ENCODE results near the gene KDM6B. TPM values are rescaled to one million over a fixed set of nuclear protein-coding genes. Genes with fewer than 3 reads are reported as not detected.

Gene KDM6B
- total and polyA plus RNA-seq, 9 of the 15 experiments (the other 6 are each of a cell fraction or from before 2014, with no cell fraction given), result 0.01 to 22.9 (median 2.2) TPM

GRCh38 chr17:7839876-7840261, 5.9 kb downstream of the KDM6B start:
- FAIRE-seq (no peak), ATAC-seq (no peak), DNase-seq (ENCODE audit: extremely low read depth in 1 of 4, low spot score in 3 of 4) (peak in 2 of 4 experiments; percentile 10 to 37)
- Histone ChIP-seq H3K27ac (ENCODE audit: extremely low read depth, low read depth, low read length) (peak overlapping the region; percentile 22; the same call in 1 of the 3 replicates), H3K4me1 (replicated peaks in 1 of 2; ENCODE audit: control insufficient read depth in 2 of 2, insufficient read depth in 2 of 2, low read length in 2 of 2) (peaks cover 42 to 66% of the 10 kb centered on the region in 2 experiments), H3K9ac (ENCODE audit: insufficient read depth in 1 of 2, low read depth in 2 of 2, low read length in 2 of 2) (peak overlapping the region in 1 of 2 experiments; percentile 68; a peak in 1 of 4 replicates), H3K79me2 (ENCODE audit: control insufficient read depth, insufficient read depth, low read length) (peaks cover 53% of the 10 kb centered on the region), H4K20me1 (replicated peaks; ENCODE audit: control insufficient read depth, insufficient read depth, low read length) (peaks cover under 1% of the 10 kb centered on the region), H3K27me3 (ENCODE audit: control insufficient read depth in 2 of 2, insufficient read depth in 2 of 2, low read length in 2 of 2) (no peaks in the 10 kb centered on the region), H3K9me3 (replicated peaks; ENCODE audit: control insufficient read depth, insufficient read depth, low read depth, low read length) (no peaks in the 10 kb centered on the region), H3K4me3 (no peak overlapping the region), H2AFZ (ENCODE audit: low read depth, low read length) (no peak overlapping the region), H3K36me3 (ENCODE audit: control insufficient read depth, insufficient read depth, low read length) (peaks cover 10% of the 10 kb centered on the region; the same call in 2 of the 3 replicates), H3K9me1 (ENCODE audit: control insufficient read depth, insufficient read depth, low read length) (no peaks in the 10 kb centered on the region), H3K4me2 (ENCODE audit: insufficient read depth, low read length) (no peak overlapping the region)
- in situ Hi-C loops (cut with MboI) (no loop called here), intact Hi-C loops (cut with micrococcal nuclease) (loop anchor here (10.0 kb wide), 2 partner anchors 55 to 285 kb away; partner anchors contain the start of gene HES7)
- ChIA-PET POLR2A (no interaction called here), CTCF (ENCODE audit: low intra/inter-chr PET ratio) (no interaction called here)
- WGBS (ENCODE audit: insufficient coverage, low coverage, missing lambda C conversion rate), result 64% methylated on average over 2 of the region's 2 CpGs
- BruUV-seq (replicated peaks), result no TSS peak
- TF ChIP-seq TCF7L2 (IDR thresholded peaks at IDR 0.05; ENCODE audit: low read depth, low read length) (peak; percentile 82), SIN3A (IDR thresholded peaks at IDR 0.05; ENCODE audit: borderline replicate concordance in 2 of 2, control insufficient read depth in 1 of 2, low read depth in 2 of 2, low read length in 2 of 2) (no peak), ZNF431 (CRISPR knock-in tag; IDR thresholded peaks at IDR 0.05) (no peak), ZMIZ1 (IDR thresholded peaks at IDR 0.05; ENCODE audit: low read depth in 2 of 2, low read length in 2 of 2) (no peak), RCOR1 (IDR thresholded peaks at IDR 0.05; ENCODE audit: borderline replicate concordance in 1 of 2, low read depth in 2 of 2, low read length in 2 of 2) (no peak), CLOCK (CRISPR knock-in tag; IDR thresholded peaks at IDR 0.05; ENCODE audit: borderline replicate concordance) (no peak), HDAC8 (tag; IDR thresholded peaks at IDR 0.05) (no peak), ATF3 (IDR thresholded peaks at IDR 0.05) (no peak), ATF3 (CRISPR knock-in tag; conservative IDR thresholded peaks at IDR 0.05) (no peak), KAT7 (CRISPR knock-in tag; IDR thresholded peaks at IDR 0.05; ENCODE audit: borderline replicate concordance) (no peak), ZFP1 (CRISPR knock-in tag; IDR thresholded peaks at IDR 0.05) (no peak), ZNF699 (CRISPR knock-in tag; IDR thresholded peaks at IDR 0.05; ENCODE audit: insufficient replicate concordance) (no peak), E2F4 (CRISPR knock-in tag; IDR thresholded peaks at IDR 0.05; ENCODE audit: low read depth) (no peak), HMG20A (CRISPR knock-in tag; conservative IDR thresholded peaks at IDR 0.05) (no peak)

All from K562 (cell line).